Astrocyte (in vitro differentiated cells and primary cell): ENCODE data around the gene CEP89. TPM values are rescaled to one million over a fixed set of nuclear protein-coding genes. Genes with fewer than 3 reads are reported as not detected.

ENCODE experiments used
- DNase-seq: peaks from one replicate; pipeline ENCODE4 v3.0.0-alpha.2; 2010; ENCODE audit warnings: low read depth
- FAIRE-seq: peaks from 2 replicates; lab custom pipeline; 2011; peaks lifted over from hg19 to GRCh38; lab: Jason Lieb, UNC
- H2AFZ ChIP-seq: 2 replicates; pipeline ENCODE4 v1.6.0; 2012; ENCODE audit warnings: low read depth, low read length, inconsistent platforms
- H3K27ac ChIP-seq: 2 replicates; pipeline ENCODE4 v1.5.1; 2011; ENCODE audit warnings: low read depth, low read length, inconsistent platforms
- H3K27me3 ChIP-seq: 2 replicates; pipeline ENCODE4 v1.6.0; 2011; ENCODE audit warnings: low read length, inconsistent platforms; ENCODE audit not compliant: insufficient read depth
- H3K36me3 ChIP-seq: 2 replicates; pipeline ENCODE4 v1.5.1; 2011; ENCODE audit warnings: low read length, inconsistent platforms; ENCODE audit not compliant: insufficient read depth
- H3K4me1 ChIP-seq: 2 replicates; pipeline ENCODE4 v1.5.1; 2011; ENCODE audit warnings: low read length, inconsistent platforms; ENCODE audit not compliant: insufficient read depth
- H3K4me2 ChIP-seq: 2 replicates; pipeline ENCODE4 v1.6.0; 2012; ENCODE audit warnings: low read length, inconsistent platforms
- H3K4me3 ChIP-seq: 2 replicates; pipeline ENCODE4 v1.5.1; 2011; ENCODE audit warnings: low read depth, mild to moderate bottlenecking, low read length, inconsistent platforms; ENCODE audit not compliant: insufficient read depth
- H3K79me2 ChIP-seq: 2 replicates; pipeline ENCODE4 v1.6.0; 2012; ENCODE audit warnings: mild to moderate bottlenecking, low read length, inconsistent platforms; ENCODE audit not compliant: insufficient read depth
- H3K9ac ChIP-seq: 2 replicates; pipeline ENCODE4 v1.6.0; 2012; ENCODE audit warnings: mild to moderate bottlenecking, low read length, inconsistent platforms
- H3K9me3 ChIP-seq: 2 replicates; pipeline ENCODE4 v1.5.1; 2012; ENCODE audit warnings: low read depth, mild to moderate bottlenecking, low read length, inconsistent platforms; ENCODE audit not compliant: insufficient read depth
- H4K20me1 ChIP-seq: 2 replicates; pipeline ENCODE4 v1.6.0; 2012; ENCODE audit warnings: low read length, inconsistent platforms; ENCODE audit not compliant: insufficient read depth
- H3K27ac Mint-ChIP-seq: one replicate; pipeline ENCODE4 v1.8.0; 2021; ENCODE audit warnings: mild to moderate bottlenecking, mixed read lengths; ENCODE audit not compliant: unreplicated experiment
- H3K27me3 Mint-ChIP-seq: one replicate; pipeline ENCODE4 v1.8.0; 2021; ENCODE audit warnings: low read depth, mixed read lengths; ENCODE audit not compliant: unreplicated experiment
- H3K36me3 Mint-ChIP-seq: one replicate; pipeline ENCODE4 v1.8.0; 2021; ENCODE audit warnings: low read depth, mixed read lengths; ENCODE audit not compliant: unreplicated experiment
- H3K4me1 Mint-ChIP-seq: one replicate; pipeline ENCODE4 v1.8.0; 2021; ENCODE audit warnings: low read depth, mixed read lengths; ENCODE audit not compliant: unreplicated experiment
- H3K4me3 Mint-ChIP-seq: one replicate; pipeline ENCODE4 v1.8.0; 2021; ENCODE audit warnings: mild to moderate bottlenecking, moderate library complexity, mixed read lengths; ENCODE audit not compliant: unreplicated experiment
- H3K9me3 Mint-ChIP-seq: one replicate; pipeline ENCODE4 v1.8.0; 2021; ENCODE audit warnings: mild to moderate bottlenecking, mixed read lengths; ENCODE audit not compliant: unreplicated experiment
- CTCF ChIP-seq: IDR thresholded peaks from 2 replicates; pipeline ENCODE4 v1.5.1; 2011; ENCODE audit warnings: low read depth, mild to moderate bottlenecking, inconsistent platforms, low read length, moderate library complexity; ENCODE audit not compliant: insufficient read depth
- EZH2 ChIP-seq: IDR thresholded peaks from 2 replicates; pipeline ENCODE4 v1.6.1; 2012; ENCODE audit warnings: mild to moderate bottlenecking, low read length, inconsistent platforms; ENCODE audit not compliant: insufficient read depth
- total RNA-seq: library from RNA; stranded (reverse); gene quantifications from 2 replicates; pipeline ENCODE4 v1.2.1, GENCODE V29; 2021

Gene CEP89
- total RNA-seq, 1 donor from 2014 or later: 28.3 TPM

- Mint-ChIP-seq H3K27me3 (no peaks in the 10 kb centered on the region), H3K36me3 (peaks cover 34% of the 10 kb centered on the region), H3K4me1 (no peaks in the 10 kb centered on the region), H3K4me3 (no peak overlapping the region), H3K9me3 (peaks cover 10% of the 10 kb centered on the region), H3K27ac (no peak overlapping the region)
- no peak overlapping the region for H3K4me2 ChIP-seq
- TF ChIP-seq CTCF (no peak), EZH2 (no peak)
- H4K20me1 ChIP-seq: peaks cover 4% of the 10 kb centered on the region
- no peak for DNase-seq
- H3K9me3 ChIP-seq: peaks cover 8% of the 10 kb centered on the region
- no peak overlapping the region for H3K27ac ChIP-seq
- FAIRE-seq: no peak
- H3K79me2 ChIP-seq: peaks cover 3% of the 10 kb centered on the region
- H3K4me1 ChIP-seq: no peaks in the 10 kb centered on the region
- H3K27me3 ChIP-seq: no peaks in the 10 kb centered on the region
- no peak overlapping the region for H3K9ac ChIP-seq
- H3K4me3 ChIP-seq: no peak overlapping the region
- no peak overlapping the region for H2AFZ ChIP-seq
- H3K36me3 ChIP-seq: no peaks in the 10 kb centered on the region
These were observed 80.1 kb downstream of the CEP89 start for GRCh38 chr19:32891609-32892008.

GRCh38 chr19:32890841-32891240, 80.9 kb downstream of the CEP89 start:
- no peak overlapping the region for H3K9ac ChIP-seq
- TF ChIP-seq EZH2 (no peak), CTCF (no peak)
- Mint-ChIP-seq H3K9me3 (peaks cover 10% of the 10 kb centered on the region), H3K27me3 (no peaks in the 10 kb centered on the region), H3K36me3 (peaks cover 35% of the 10 kb centered on the region), H3K4me1 (no peaks in the 10 kb centered on the region), H3K27ac (no peak overlapping the region), H3K4me3 (no peak overlapping the region)
- peaks cover 3% of the 10 kb centered on the region for H3K79me2 ChIP-seq
- no peak overlapping the region for H3K4me2 ChIP-seq
- H3K9me3 ChIP-seq: peaks cover 8% of the 10 kb centered on the region
- peaks cover under 1% of the 10 kb centered on the region for H4K20me1 ChIP-seq
- no peak overlapping the region for H3K4me3 ChIP-seq
- H3K27me3 ChIP-seq: no peaks in the 10 kb centered on the region
- FAIRE-seq: no peak
- no peaks in the 10 kb centered on the region for H3K4me1 ChIP-seq
- DNase-seq: no peak
- no peak overlapping the region for H2AFZ ChIP-seq
- H3K36me3 ChIP-seq: no peaks in the 10 kb centered on the region
- H3K27ac ChIP-seq: no peak overlapping the region

- Mint-ChIP-seq H3K4me1 (no peaks in the 10 kb centered on the region), H3K36me3 (peaks cover 35% of the 10 kb centered on the region), H3K27ac (no peak overlapping the region), H3K27me3 (no peaks in the 10 kb centered on the region), H3K4me3 (no peak overlapping the region), H3K9me3 (peaks cover 10% of the 10 kb centered on the region)
- no peak for DNase-seq
- Histone ChIP-seq H3K4me3 (no peak overlapping the region), H4K20me1 (no peaks in the 10 kb centered on the region), H3K9me3 (peaks cover 8% of the 10 kb centered on the region), H3K36me3 (no peaks in the 10 kb centered on the region), H2AFZ (no peak overlapping the region), H3K27me3 (no peaks in the 10 kb centered on the region), H3K27ac (no peak overlapping the region), H3K4me2 (no peak overlapping the region), H3K4me1 (no peaks in the 10 kb centered on the region), H3K79me2 (peaks cover 3% of the 10 kb centered on the region), H3K9ac (no peak overlapping the region)
- TF ChIP-seq EZH2: no peak
- TF ChIP-seq CTCF: no peak
- no peak for FAIRE-seq
These were observed 81.4 kb downstream of the CEP89 start for GRCh38 chr19:32890326-32890725.
